Upper lobe of left lung (tissue), 4 donors: ENCODE results near the gene ARHGAP42.

Experiments used
- EP300 ChIP-seq, 4 donors: sonication (generic); formaldehyde crosslinking; IDR thresholded peaks; one replicate each; pipeline ENCODE4 v1.5.1; 2017; ENCODE audit warnings: antibody characterized with exemption in 4 of 4, control low read depth in 2 of 4
- POLR2A ChIP-seq, 4 donors: fragments of 450-650 bp; IDR thresholded peaks; one replicate each; pipeline ENCODE4 v1.5.1; 2016 to 2017; ENCODE audit warnings: antibody characterized with exemption in 4 of 4, mild to moderate bottlenecking in 2 of 4
- POLR2AphosphoS5 ChIP-seq, 2 donors: sonication (generic); formaldehyde crosslinking; IDR thresholded peaks; one replicate each; pipeline ENCODE4 v1.5.1; 2017; ENCODE audit warnings: antibody characterized with exemption in 2 of 2
- TF ChIP-seq, protein P1 (sequence below), 6 experiments: fragments of 450-650 bp in 4 of 6; fragments of 200-600 bp in 2 of 6; sonication (generic) in 2 of 6; IDR thresholded peaks; one replicate each; pipeline ENCODE4 v1.5.1; 2016 to 2019; ENCODE audit warnings: antibody characterized with exemption in 6 of 6

DNA sequence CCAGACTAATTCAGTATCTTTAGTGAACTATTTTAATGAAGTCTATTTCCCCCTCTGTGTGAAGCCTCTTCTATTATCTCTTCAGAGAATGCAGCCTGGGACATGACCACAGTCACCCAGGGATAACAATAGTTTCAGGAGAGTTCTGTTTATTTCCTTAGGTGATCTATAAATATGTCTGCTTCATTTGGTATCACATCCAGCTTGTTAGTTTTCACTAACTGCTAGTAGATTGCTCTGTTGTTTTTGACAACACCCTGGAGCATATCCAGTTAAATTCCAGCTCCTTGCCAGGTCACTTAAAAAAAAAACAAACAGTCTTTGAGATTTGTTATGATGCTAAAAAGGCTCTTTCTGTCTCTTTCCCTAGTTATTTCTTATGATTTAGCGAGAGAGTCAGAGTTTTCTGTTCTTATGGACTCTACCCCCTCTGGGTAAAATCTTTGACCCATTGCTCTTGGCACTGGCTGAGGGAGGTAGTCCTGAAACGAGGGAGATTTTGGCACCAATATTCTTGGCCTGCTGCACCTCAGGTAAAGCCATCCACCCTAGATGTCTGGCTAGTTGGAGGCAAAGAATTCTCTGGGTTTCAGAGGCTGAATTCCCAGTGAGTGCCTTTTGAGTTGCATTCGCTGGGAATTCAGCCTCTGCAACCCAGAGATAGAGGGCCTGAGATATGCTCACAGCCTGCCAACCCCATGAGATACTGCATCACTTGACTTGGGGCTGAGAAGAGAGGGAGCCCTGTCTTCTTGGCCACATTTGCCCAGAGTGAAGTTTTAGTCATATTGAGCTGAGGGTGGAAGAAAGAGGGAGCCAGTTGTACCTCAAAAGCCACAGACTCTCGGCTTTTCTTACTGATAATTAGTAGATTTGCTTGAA, 283.4 kb downstream of the ARHGAP42 start:
- TF ChIP-seq, protein P1, sequence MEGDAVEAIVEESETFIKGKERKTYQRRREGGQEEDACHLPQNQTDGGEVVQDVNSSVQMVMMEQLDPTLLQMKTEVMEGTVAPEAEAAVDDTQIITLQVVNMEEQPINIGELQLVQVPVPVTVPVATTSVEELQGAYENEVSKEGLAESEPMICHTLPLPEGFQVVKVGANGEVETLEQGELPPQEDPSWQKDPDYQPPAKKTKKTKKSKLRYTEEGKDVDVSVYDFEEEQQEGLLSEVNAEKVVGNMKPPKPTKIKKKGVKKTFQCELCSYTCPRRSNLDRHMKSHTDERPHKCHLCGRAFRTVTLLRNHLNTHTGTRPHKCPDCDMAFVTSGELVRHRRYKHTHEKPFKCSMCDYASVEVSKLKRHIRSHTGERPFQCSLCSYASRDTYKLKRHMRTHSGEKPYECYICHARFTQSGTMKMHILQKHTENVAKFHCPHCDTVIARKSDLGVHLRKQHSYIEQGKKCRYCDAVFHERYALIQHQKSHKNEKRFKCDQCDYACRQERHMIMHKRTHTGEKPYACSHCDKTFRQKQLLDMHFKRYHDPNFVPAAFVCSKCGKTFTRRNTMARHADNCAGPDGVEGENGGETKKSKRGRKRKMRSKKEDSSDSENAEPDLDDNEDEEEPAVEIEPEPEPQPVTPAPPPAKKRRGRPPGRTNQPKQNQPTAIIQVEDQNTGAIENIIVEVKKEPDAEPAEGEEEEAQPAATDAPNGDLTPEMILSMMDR (IDR thresholded peaks at IDR 0.05): no peak
- TF ChIP-seq EP300 (IDR thresholded peaks at IDR 0.05) (no peak), POLR2AphosphoS5 (IDR thresholded peaks at IDR 0.05) (no peak), POLR2A (IDR thresholded peaks at IDR 0.05) (no peak)
